ENCODE data around the gene TRAPPC14.
"Not testable (repeated sequence)": the region's sequence is repeated elsewhere in the genome, so short reads cannot be mapped to it uniquely, and the experiment has no call there.

Gene TRAPPC14

DNA sequence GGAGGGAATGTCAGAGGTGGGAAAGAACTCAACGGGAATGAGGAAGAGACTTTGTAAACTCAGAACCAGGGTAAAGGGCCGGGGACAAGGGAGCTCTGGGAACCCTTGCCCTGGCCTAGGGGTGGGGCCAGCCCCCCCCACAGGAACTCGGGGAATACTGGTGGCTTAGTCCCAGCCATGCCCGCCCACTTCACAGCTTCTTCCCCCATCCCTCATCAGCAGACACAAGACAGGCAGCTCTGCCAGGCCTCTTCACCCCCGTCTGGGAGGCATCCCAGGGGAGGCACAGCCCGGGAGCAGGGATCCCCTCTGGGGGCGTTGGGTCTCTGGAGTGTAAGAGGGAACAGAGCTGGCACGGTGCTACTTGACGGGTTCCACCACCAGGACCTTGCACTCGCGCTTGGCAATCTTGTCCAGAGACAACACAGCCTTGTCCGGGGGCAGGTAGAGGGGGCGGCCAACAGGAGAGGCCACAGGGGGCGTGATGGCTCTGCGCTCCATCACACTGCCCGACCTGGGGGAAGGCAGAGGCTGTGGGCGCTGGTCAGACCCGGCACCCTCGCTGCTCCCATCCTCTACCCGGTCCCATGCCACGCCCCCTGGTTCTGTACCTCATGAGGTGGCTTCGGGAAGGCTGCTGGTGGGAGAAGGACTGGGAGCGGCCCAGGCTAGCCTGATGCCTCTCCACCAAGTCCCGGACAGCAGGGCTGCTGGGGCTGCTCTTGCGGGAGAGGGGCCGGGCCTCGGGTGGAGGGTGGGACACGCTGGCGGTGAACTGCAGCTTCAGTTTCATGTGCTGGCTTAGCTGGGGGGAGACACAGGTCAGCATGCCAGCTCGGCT is 3.7 kb downstream of the TRAPPC14 start:
- in situ Hi-C loops (cut with HindIII; ENCODE audit: low pct_unique_long_range_greater_than_20kb, low sequenced_read_pairs) = no loop called here
- TF ChIP-seq JUND (IDR thresholded peaks at IDR 0.05; ENCODE audit: low read depth) = no peak
- DNase-seq (ENCODE audit: low read depth in 1 of 2, low spot score in 1 of 2) = no peak

DNA sequence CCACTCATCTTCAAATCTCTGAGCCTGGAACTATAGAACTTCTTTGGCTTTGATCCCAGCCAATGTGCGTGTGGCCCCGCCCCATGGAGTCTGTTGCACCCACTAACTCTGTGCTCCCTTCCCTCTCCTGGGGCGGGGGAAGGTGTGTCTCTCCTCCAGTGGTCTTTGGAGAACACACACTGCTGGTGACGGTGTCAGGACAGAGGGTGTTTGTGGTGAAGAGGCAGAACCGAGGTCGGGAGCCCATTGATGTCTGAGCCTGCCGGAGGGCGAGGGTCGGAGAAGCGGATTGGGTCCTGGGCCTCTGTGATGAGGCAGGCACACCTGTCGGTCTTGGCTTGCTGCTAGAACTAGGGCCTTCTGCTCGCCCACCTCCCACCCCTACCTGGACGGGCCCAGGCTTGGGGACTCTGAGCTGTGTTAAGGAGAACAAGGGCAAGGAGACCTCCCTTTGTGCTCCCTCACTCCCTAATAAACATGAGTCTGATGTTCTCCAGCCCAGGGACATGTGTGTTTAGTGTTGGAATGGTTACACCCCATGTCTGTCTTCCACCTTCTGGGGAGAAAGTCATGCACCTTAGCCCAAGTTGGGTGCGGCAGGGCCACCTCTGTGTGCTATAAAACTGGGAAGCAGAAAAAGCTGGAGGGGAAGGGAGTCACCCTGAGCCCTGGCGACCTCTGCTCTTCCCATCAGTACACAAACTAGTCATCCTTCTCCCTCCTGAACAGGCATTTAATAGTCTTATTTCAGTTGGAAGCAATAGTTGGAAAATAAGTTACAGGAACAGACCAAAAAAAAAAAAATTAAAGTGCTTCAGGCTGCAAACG is 4.6 kb downstream of the TRAPPC14 start:
- in situ Hi-C loops (cut with HindIII; ENCODE audit: low pct_unique_long_range_greater_than_20kb, low sequenced_read_pairs) = no loop called here
- no peak for TF ChIP-seq JUND (IDR thresholded peaks at IDR 0.05; ENCODE audit: low read depth)
- DNase-seq (ENCODE audit: low read depth in 1 of 2, low spot score in 1 of 2) = no peak

DNA sequence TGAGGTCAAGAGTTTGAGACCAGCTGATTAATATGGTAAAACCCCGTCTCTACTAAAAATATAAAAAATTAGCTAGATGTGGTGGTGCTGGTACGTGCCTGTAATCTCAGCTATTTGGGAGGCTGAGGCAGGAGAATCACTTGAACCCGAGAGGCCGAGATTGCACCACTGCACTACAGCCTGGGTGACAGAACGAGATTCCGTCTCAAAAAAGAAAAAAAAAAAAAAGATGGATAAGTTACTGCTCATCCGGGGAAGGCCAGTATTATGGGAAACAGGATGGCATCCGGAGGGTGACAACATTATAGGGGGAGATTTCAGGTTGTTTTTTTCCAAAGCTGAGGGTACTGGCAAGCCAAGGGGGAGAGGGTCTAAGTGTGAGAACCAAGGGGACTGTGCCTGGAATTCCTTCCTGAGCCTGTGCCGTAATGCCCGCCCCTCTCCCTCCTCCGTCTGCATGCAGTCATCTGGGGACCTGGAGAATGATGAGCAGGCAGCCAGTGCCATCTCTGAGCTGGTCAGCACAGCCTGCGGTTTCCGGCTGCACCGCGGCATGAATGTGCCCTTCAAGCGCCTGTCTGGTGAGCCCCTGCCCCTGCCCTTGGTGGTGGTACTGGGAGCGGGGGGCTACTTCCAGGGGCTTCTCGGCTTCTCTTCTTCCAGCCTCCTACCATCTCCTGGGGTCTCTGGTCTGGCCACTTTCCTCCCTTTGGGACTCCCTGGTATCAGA is 5.4 kb downstream of the TRAPPC14 start:
- in situ Hi-C loops (cut with HindIII; ENCODE audit: low pct_unique_long_range_greater_than_20kb, low sequenced_read_pairs) = no loop called here

DNA sequence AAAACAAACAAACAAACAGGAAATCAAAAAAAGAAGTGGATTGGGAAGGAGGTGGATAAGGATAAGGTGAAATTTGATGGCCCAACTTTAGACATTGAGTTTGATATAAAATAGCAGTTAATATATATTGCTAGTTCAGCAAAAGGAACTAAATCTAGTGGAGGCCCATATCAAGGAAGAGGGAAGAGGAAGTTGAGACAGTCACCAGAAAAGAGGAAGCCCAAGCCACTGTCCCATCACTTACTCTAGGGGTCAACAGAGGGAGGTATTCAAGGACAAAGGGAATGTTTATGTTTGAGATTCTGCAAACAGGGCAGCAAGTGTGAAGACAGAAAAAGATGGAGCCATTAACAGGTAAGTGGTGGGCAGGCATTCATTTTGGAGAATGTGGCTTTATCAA is 6.1 kb downstream of the TRAPPC14 start:
- no peak for TF ChIP-seq JUND (IDR thresholded peaks at IDR 0.05; ENCODE audit: low read depth)
- in situ Hi-C loops (cut with HindIII; ENCODE audit: low pct_unique_long_range_greater_than_20kb, low sequenced_read_pairs) = no loop called here
- DNase-seq (ENCODE audit: low read depth in 1 of 2, low spot score in 1 of 2) = no peak

More for the DNA sequence above, 5.4 kb downstream of the TRAPPC14 start:
- no peak for TF ChIP-seq JUND (IDR thresholded peaks at IDR 0.05; ENCODE audit: low read depth)
- no peak for DNase-seq (ENCODE audit: low read depth in 1 of 2, low spot score in 1 of 2)

DNA sequence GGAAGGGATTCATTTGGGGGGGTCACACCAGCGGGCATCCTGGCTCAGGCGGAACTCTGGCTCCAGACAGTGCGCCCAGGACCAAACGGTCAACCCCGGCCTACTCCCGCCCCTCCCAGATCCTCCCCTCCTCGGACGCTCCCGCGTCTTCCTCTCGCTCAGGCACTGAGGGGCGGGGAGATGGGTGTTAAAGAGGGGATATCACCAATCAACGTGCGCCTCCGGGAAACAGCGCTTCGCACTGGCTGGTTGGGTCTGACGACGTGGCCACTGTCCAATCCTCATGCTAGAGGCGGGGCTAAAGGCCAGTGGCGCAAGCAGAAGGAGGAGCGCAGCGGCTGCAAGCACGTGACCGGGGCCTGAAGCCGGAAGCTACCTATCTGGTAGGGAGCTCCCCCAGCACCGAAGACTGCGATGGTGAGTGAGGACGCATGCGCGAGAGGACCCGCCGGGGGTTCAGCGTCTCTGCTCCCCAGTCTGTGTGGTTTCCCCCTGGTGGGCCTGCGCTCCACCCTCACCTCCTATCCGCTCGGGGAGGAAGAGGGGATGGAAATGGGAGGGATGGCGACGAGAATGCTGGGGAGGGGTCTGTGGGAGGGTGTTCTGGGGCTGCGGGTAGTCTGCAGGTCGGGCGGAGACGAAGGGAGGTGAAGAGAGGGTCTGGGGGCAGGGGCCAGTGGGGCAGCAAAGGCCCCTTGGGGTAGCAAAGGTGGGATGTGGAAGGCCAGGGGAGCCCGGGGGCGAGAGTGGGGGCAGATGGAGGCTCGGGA is 9.8 kb downstream of the TRAPPC14 start, which contains the start of gene LAMTOR4:
LAMTOR4 (plus strand) TSS at position 360 of the 770 bp plus-strand sequence; CDS start at position 415, 55 bp downstream.
- peak; percentile 91 to 98 for DNase-seq (ENCODE audit: low read depth in 1 of 2, low spot score in 1 of 2)
- no peak for TF ChIP-seq JUND (IDR thresholded peaks at IDR 0.05; ENCODE audit: low read depth)
- in situ Hi-C loops (cut with HindIII; ENCODE audit: low pct_unique_long_range_greater_than_20kb, low sequenced_read_pairs) = no loop called here

DNA sequence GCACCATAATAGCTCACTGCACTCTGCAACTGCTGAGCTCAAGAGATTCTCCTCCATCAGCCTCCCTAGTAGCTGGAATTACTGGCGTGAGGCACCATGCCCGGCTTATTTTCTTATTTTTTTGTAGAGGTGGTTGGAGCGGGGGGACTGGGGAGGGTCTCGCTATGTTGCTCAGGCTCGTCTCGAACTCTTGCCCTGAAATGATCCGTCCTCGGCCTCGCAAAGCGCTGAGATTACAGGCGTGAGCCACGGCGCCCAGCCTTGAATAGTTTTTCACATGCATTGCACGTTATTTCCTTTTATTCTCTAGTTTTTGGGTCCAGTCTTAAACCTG is 10.3 kb downstream of the TRAPPC14 start:
- no peak for DNase-seq (ENCODE audit: low read depth in 1 of 2, low spot score in 1 of 2)
- in situ Hi-C loops (cut with HindIII; ENCODE audit: low pct_unique_long_range_greater_than_20kb, low sequenced_read_pairs) = no loop called here
- TF ChIP-seq JUND (IDR thresholded peaks at IDR 0.05; ENCODE audit: low read depth) = no peak

DNA sequence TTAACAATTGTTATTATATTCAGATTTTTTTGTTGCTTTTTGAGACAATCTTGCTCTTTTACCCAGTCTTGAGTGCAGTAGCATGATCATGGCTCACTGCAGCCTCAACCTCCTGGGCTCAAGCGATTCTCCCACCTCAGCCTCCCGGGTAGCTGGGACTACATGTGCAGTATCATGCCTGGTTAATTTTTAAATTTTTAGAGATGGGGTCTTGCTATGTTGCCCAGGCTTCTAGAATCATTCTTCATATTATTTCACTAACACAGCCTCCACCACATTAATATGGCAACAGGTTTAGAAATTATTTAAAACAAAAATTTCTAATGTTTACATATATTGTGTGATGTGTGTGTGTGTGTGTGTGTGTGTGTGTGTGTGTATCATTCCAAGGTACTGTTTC is 11.2 kb downstream of the TRAPPC14 start:
- in situ Hi-C loops (cut with HindIII; ENCODE audit: low pct_unique_long_range_greater_than_20kb, low sequenced_read_pairs) = no loop called here
- TF ChIP-seq JUND (IDR thresholded peaks at IDR 0.05; ENCODE audit: low read depth) = no peak
- no peak for DNase-seq (ENCODE audit: low read depth in 1 of 2, low spot score in 1 of 2)

DNA sequence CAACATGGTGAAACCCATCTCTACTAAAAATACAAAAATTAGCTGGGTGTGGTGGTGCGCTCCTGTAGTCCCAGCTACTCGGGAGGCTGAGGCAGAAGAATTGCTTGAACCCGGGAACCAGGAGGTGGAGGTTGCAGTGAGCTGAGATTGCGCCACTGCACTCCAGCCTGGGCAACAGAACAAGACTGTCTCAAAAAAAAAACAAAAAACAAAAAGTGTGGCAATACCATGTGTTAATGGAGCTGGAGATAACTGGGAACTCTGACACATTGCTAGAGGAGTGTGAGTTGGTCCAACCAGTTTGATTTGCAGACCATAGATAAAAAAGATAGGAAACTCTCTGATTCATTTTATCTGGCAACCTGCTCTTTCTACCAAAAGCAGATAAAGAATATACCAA is 12.2 kb downstream of the TRAPPC14 start:
- DNase-seq (ENCODE audit: low read depth in 1 of 2, low spot score in 1 of 2); in situ Hi-C loops (cut with HindIII; ENCODE audit: low pct_unique_long_range_greater_than_20kb, low sequenced_read_pairs): not testable (repeated sequence)

DNA sequence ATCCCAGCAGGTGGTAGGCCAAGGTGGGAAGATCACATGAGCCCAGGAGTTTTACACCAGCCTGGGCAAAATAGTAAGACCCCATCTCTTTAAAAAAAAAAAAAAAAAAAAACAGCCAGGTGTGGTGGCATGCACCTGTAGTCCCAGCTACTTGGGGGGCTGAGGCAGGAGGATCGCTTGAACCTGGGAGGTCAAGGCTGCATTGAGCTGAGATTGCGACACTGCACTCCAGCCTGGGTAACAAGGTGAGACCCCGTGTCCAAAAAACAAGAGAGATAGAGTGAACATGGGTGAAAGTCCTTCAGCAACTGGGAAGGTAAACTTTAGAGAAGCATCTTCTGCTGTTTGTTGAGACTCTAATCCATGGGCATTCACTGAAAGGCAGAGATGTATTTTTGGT is 16.1 kb downstream of the TRAPPC14 start:
- in situ Hi-C loops (cut with HindIII; ENCODE audit: low pct_unique_long_range_greater_than_20kb, low sequenced_read_pairs) = no loop called here
- DNase-seq (ENCODE audit: low read depth in 1 of 2, low spot score in 1 of 2) = no peak
- no peak for TF ChIP-seq JUND (IDR thresholded peaks at IDR 0.05; ENCODE audit: low read depth)

DNA sequence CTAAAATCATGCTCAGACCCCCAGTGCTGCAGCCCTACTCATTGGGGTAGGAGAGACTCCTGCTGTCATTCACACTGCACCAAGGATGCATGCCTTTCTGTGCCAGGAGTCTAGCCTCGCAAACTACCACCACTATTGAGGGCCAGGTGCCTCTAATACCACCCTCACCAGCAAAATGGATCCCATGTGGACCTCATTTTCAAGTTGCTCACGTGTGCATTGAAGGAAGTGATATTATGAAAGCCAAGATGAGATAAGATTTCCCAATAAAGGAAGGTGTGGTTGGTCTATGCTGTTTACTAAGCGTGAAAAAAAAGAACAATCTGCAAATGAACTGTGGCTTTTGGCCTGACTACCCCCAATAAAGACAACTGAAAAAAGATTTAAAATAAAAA is 17.0 kb downstream of the TRAPPC14 start:
- no peak for TF ChIP-seq JUND (IDR thresholded peaks at IDR 0.05; ENCODE audit: low read depth)
- in situ Hi-C loops (cut with HindIII; ENCODE audit: low pct_unique_long_range_greater_than_20kb, low sequenced_read_pairs) = no loop called here
- no peak for DNase-seq (ENCODE audit: low read depth in 1 of 2, low spot score in 1 of 2)

DNA sequence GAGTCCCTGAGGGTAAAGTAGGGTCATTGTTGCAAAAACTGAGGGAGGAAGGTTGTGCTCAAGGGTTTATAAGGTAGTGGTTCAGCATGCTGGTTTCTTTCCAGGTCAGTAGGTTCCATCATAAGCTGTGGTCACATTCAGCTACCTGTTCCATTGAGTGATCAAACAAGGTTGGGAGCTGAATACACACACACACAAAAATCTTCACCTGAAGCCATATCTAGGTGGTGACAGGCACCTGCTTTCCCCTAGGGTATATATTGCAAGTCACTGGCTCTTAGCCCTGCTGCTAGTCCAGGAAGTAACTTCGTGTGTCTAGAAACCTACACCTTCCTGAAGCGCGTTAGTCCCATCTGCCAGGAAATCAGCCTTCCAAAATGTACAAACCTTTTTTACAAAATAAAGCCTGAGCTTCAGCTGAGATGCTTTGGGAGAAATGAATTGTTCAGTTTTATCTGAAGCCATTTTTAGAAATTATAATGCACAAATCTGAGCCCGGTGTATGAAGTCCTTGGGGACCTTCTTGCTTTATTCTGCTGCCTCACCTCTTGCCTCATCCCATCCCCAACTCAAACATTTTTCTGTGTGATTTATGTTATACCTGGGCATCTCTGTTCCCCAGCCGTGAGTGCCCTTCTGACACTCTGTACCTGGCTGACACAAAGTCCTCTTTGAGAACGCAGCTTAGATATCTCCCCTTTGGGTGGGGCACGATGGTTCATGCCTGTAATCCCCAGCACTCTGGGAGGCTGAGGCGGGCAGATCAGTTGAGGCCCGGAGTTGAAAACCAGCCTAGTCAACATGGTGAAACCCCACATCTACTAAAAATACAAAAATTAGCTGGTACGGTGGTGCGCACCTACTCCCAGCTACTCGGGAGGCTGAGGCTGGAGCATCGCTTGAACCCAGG is 20.4 kb downstream of the TRAPPC14 start:
- peak; percentile 26 to 76 for DNase-seq (ENCODE audit: low read depth in 1 of 2, low spot score in 1 of 2)
- in situ Hi-C loops (cut with HindIII; ENCODE audit: low pct_unique_long_range_greater_than_20kb, low sequenced_read_pairs) = no loop called here
- TF ChIP-seq JUND (IDR thresholded peaks at IDR 0.05; ENCODE audit: low read depth) = no peak

Data from T47D (cell line).